Liver (tissue), 2 donors: ENCODE results near the gene KCNQ1.

Experiments
- GABPA ChIP-seq, 2 donors: IDR thresholded peaks in 1 of 2; conservative IDR thresholded peaks in 1 of 2; 2 replicates each; pipeline ENCODE4 v1.6.1; 2016; ENCODE audit warnings: antibody characterized with exemption in 2 of 2, mild to moderate bottlenecking in 1 of 2, moderate library complexity in 1 of 2
- HNF4A ChIP-seq, 2 donors: conservative IDR thresholded peaks; 2 replicates each; pipeline ENCODE4 v1.6.1; 2016; ENCODE audit warnings: antibody characterized with exemption in 2 of 2, mild to moderate bottlenecking in 2 of 2
- donor health status: healthy.

DNA sequence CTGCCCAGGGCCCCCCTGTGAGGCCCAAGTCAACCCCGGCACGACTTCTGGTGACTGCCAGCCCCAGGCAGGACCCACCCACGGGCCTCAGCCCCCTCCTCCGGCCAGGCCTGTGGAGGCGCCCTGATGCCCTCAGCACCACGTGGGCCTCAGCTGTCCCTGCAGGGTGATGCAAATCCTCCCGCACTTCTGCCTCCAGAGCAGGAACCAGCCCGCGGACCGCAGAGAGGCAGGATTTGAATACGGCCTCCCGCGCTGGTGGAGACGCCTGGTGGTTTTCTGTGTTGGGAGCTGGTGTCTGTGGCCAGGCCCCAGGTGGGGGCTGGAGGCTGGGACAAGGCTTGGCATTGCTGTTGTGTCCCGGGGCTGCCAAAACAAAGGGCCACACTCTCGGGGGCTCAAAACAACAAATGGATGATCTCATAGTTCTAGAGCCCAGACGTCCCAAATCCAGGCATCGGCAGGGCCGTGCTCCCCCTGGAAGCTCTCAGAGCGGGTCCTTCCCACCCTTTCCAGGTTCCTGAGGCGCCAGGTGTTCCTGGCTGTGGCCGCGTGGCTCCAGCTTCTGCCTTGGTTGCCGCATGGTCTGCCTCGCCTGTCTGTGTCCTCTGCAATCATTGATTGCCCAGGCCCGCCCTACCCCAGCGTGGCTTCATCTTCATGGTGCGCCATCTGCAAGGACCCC is 19.9 kb upstream of the KCNQ1 start:
- no peak for TF ChIP-seq GABPA (IDR thresholded peaks at IDR 0.05 in 1 of 2, conservative IDR thresholded peaks at IDR 0.05 in 1 of 2)
- TF ChIP-seq HNF4A (conservative IDR thresholded peaks at IDR 0.05) = no peak
